ENCODE results near the gene PRKAR1B. TPM values are rescaled to one million over a fixed set of nuclear protein-coding genes. Genes with fewer than 3 reads are reported as not detected.

PRKAR1B gene
- total and polyA plus RNA-seq, 7 experiments from 2014 or later, result 16.1 to 51.4 (median 28.7) TPM

DNA sequence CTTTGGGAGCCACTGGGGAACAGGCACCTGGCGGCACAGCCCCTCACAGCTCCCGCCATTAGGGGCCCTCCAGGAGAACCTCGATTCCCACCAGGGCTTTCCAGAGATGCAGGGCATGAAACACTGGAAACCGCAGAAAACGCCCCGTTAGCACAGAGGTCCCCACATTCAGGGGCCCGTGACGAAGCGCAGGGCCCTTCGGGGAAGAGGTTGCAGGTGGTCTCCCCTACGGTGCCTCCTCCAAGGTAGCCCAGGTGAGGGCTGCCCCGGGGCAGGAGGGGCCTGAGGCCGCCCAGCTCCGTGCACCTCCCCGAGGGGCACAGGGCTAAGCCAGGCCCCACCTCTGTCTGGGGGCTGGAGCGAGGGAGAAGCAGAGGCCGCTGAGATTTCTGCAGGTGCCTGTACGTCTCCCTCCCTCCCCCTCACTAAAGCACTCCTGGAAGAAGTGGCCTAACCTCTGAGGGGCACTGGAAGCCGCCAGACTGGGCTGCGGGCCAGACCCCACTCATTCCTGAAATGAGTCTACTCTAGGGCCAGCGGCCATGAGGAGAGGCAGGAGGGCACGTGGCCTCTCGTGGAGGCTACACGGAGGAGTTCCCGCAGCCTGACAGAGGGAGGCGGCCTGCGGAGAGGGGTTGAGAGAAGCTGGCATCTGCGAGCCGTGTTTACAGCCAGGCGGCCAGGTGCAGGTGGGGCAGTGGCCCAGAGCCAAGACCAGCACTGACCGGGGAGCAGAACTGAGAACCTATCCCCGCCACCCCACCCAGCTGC, 214.4 kb downstream of the PRKAR1B start:
- no peak overlapping the region for H3K4me3 ChIP-seq (ENCODE audit: low read length)
- no peak overlapping the region for H3K4me3 Mint-ChIP-seq
- H3K36me3 Mint-ChIP-seq, result no peaks in the 10 kb centered on the region
- H3K27me3 Mint-ChIP-seq, result peaks cover 15 to 23% (median 20%) of the 10 kb centered on the region in 5 donors
- DNase-seq (peak in 1 of 9 donors; percentile 6), ATAC-seq (peak; percentile 26)
- H3K9me3 Mint-ChIP-seq, result no peaks in the 10 kb centered on the region
- ChIA-PET POLR2A (no interaction called here), CTCF (no interaction called here)
- no peaks in the 10 kb centered on the region for H3K9me3 ChIP-seq (ENCODE audit: control insufficient read depth in 2 of 3, low read length in 3 of 3)
- no peak overlapping the region for H3K27ac ChIP-seq (ENCODE audit: low read depth, low read length)
- intact Hi-C loops (cut with micrococcal nuclease), result loop anchor here in 1 of 2 donors (10.0 kb wide), 1 partner anchor 178 kb away; no protein-coding TSS in a partner anchor
- H3K36me3 ChIP-seq (ENCODE audit: control insufficient read depth in 2 of 3, insufficient read depth in 3 of 3, low read length in 3 of 3), result no peaks in the 10 kb centered on the region
- no peak overlapping the region for H3K27ac Mint-ChIP-seq
- H3K4me1 ChIP-seq (ENCODE audit: control insufficient read depth in 2 of 2, insufficient read depth in 2 of 2, low read length in 2 of 2), result peaks cover 0 to 3% of the 10 kb centered on the region in 2 donors
- peaks cover 0 to 5% of the 10 kb centered on the region in 2 donors for H3K27me3 ChIP-seq (ENCODE audit: control insufficient read depth in 2 of 2, insufficient read depth in 2 of 2, low read length in 2 of 2)
- H3K4me1 Mint-ChIP-seq, result peaks cover 0 to 9% (median 5%) of the 10 kb centered on the region in 7 donors

DNA sequence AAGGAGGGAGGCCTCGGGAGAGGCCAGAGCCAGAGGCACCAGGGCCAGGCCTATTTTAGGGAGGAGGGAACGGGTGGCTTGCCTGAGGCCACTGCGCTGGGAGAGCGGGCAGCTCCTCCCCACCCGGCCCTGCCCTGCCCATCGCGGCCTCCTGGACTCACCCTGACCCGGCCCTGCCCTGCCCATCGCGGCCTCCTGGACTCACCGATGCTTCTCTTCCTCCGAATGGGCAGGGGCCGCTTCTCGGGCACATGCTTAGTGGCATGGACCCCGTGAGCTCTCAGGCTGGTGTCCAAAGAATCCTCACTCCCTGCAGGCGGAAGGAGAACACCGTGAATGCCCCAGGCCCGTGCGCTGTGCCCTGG, 215.0 kb downstream of the PRKAR1B start:
- ATAC-seq (no peak), DNase-seq (peak in 1 of 9 donors; percentile 4)
- Histone ChIP-seq H3K9me3 (ENCODE audit: control insufficient read depth in 2 of 3, low read length in 3 of 3) (no peaks in the 10 kb centered on the region), H3K4me3 (ENCODE audit: low read length) (no peak overlapping the region), H3K4me1 (ENCODE audit: control insufficient read depth in 2 of 2, insufficient read depth in 2 of 2, low read length in 2 of 2) (no peaks in the 10 kb centered on the region), H3K27me3 (ENCODE audit: control insufficient read depth in 2 of 2, insufficient read depth in 2 of 2, low read length in 2 of 2) (peaks cover 0 to 4% of the 10 kb centered on the region in 2 donors), H3K36me3 (ENCODE audit: control insufficient read depth in 2 of 3, insufficient read depth in 3 of 3, low read length in 3 of 3) (no peaks in the 10 kb centered on the region), H3K27ac (ENCODE audit: low read depth, low read length) (no peak overlapping the region)
- Mint-ChIP-seq H3K27me3 (peaks cover 13 to 20% (median 17%) of the 10 kb centered on the region in 5 donors), H3K4me1 (peaks cover 0 to 7% (median 3%) of the 10 kb centered on the region in 7 donors), H3K4me3 (no peak overlapping the region), H3K27ac (no peak overlapping the region), H3K36me3 (no peaks in the 10 kb centered on the region), H3K9me3 (no peaks in the 10 kb centered on the region)
- ChIA-PET POLR2A (no interaction called here), CTCF (no interaction called here)
- intact Hi-C loops (cut with micrococcal nuclease), result loop anchor here in 1 of 2 donors (10.0 kb wide), 1 partner anchor 177 kb away; no protein-coding TSS in a partner anchor

DNA sequence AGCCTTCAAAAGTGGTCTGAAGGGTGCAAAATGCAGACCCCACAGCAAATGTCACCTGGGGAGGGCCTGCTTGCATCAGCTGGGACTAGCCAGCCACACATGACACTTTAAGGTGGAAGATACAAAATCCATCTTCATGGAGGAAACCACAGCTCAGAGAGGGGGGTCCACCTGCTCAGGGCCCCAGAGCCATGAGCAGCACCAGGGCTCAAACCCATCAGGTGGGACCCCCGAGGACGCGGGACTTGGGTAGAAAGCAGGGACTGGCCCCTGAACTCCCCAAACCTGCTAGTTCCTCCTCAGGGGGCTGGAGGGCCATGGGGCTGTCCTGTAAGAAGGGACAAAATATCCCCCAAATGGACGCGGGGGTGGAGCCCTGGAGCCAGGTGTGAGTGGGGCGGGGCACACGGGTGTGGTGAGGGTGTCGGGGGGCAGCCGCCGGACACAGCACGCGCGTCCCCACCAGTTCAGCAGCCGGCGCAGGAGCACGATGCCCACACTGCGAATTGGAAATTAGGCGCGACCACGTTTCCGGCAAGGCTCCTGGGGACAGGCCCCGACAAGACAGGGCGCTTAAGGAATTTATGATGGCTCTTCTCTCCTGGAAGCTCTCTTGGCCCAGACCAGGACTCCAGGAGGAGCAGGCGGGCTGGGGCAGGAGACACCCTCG, 215.5 kb downstream of the PRKAR1B start:
- H3K9me3 ChIP-seq (ENCODE audit: control insufficient read depth in 2 of 3, low read length in 3 of 3), result no peaks in the 10 kb centered on the region
- ATAC-seq, result no peak
- peak in 1 of 9 donors; percentile 4 for DNase-seq
- Mint-ChIP-seq H3K9me3 (no peaks in the 10 kb centered on the region), H3K27me3 (peaks cover 13 to 20% (median 17%) of the 10 kb centered on the region in 5 donors), H3K36me3 (no peaks in the 10 kb centered on the region), H3K4me3 (no peak overlapping the region), H3K27ac (no peak overlapping the region), H3K4me1 (peaks cover 0 to 7% (median 3%) of the 10 kb centered on the region in 7 donors)
- no peaks in the 10 kb centered on the region for H3K36me3 ChIP-seq (ENCODE audit: control insufficient read depth in 2 of 3, insufficient read depth in 3 of 3, low read length in 3 of 3)
- H3K27me3 ChIP-seq (ENCODE audit: control insufficient read depth in 2 of 2, insufficient read depth in 2 of 2, low read length in 2 of 2), result peaks cover 0 to 4% of the 10 kb centered on the region in 2 donors
- CTCF ChIA-PET, result no interaction called here
- no peaks in the 10 kb centered on the region for H3K4me1 ChIP-seq (ENCODE audit: control insufficient read depth in 2 of 2, insufficient read depth in 2 of 2, low read length in 2 of 2)
- no peak overlapping the region for H3K27ac ChIP-seq (ENCODE audit: low read depth, low read length)
- no peak overlapping the region for H3K4me3 ChIP-seq (ENCODE audit: low read length)
- intact Hi-C loops (cut with micrococcal nuclease), result loop anchor here in 1 of 2 donors (10.0 kb wide), 1 partner anchor 177 kb away; no protein-coding TSS in a partner anchor
- POLR2A ChIA-PET, result no interaction called here

DNA sequence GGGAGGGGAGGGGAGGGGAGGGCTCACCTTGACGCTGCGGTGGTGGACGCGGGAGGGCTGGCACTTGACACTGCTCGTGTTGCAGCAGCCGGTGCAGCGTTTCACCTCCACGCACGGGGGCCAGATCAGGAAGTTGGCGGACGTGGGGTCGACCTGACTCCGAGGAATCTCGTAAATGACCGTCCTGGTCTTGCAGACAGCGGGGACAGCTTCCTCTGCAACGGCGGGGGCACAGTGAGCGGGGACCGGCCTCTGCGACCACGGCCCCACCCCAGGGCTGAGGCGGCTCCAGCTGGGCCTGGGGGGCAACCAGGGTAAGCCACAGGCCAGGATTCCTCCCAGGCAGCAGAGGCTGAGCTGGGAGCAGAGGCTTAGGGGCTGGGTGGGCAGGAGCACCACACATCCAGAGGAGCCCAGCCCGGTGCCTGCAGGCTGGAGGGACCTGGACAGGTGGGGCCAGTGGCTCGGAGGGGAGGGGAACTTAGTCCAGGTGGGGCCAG, 216.2 kb downstream of the PRKAR1B start:
- H3K9me3 Mint-ChIP-seq, result no peaks in the 10 kb centered on the region
- ChIA-PET CTCF (no interaction called here), POLR2A (no interaction called here)
- no peak overlapping the region for H3K27ac Mint-ChIP-seq
- Histone ChIP-seq H3K4me1 (ENCODE audit: control insufficient read depth in 2 of 2, insufficient read depth in 2 of 2, low read length in 2 of 2) (no peaks in the 10 kb centered on the region), H3K27ac (ENCODE audit: low read depth, low read length) (no peak overlapping the region), H3K27me3 (ENCODE audit: control insufficient read depth in 2 of 2, insufficient read depth in 2 of 2, low read length in 2 of 2) (peaks cover 0 to 4% of the 10 kb centered on the region in 2 donors), H3K36me3 (ENCODE audit: control insufficient read depth in 2 of 3, insufficient read depth in 3 of 3, low read length in 3 of 3) (no peaks in the 10 kb centered on the region), H3K4me3 (ENCODE audit: low read length) (no peak overlapping the region), H3K9me3 (ENCODE audit: control insufficient read depth in 2 of 3, low read length in 3 of 3) (no peaks in the 10 kb centered on the region)
- H3K36me3 Mint-ChIP-seq, result no peaks in the 10 kb centered on the region
- intact Hi-C loops (cut with micrococcal nuclease), result loop anchor here in 1 of 2 donors (10.0 kb wide), 1 partner anchor 176 kb away; no protein-coding TSS in a partner anchor
- ATAC-seq (no peak), DNase-seq (peak in 1 of 9 donors; percentile 4)
- H3K27me3 Mint-ChIP-seq, result peaks cover 6 to 16% (median 12%) of the 10 kb centered on the region in 5 donors
- H3K4me3 Mint-ChIP-seq, result no peak overlapping the region
- H3K4me1 Mint-ChIP-seq, result no peaks in the 10 kb centered on the region

DNA sequence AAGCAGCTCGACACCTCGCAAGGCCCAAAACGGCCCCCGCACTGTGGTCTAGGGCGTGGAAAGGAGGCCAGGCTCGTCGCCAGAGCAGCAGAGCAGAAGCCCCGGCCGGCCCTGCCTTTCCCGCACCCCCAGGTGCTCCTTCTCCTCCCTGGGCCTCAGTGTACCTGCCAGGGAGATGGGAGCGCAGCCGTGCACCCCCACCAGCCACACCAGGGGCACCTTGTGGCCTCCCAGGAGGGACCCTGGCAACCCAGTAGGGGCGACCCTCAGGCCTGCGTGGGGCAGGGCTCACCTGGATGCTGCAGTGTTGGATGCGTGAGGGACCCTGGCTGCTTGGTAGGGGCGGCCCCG, 217.0 kb downstream of the PRKAR1B start:
- Histone ChIP-seq H3K9me3 (ENCODE audit: control insufficient read depth in 2 of 3, low read length in 3 of 3) (no peaks in the 10 kb centered on the region), H3K4me3 (ENCODE audit: low read length) (no peak overlapping the region), H3K4me1 (ENCODE audit: control insufficient read depth in 2 of 2, insufficient read depth in 2 of 2, low read length in 2 of 2) (no peaks in the 10 kb centered on the region), H3K36me3 (ENCODE audit: control insufficient read depth in 2 of 3, insufficient read depth in 3 of 3, low read length in 3 of 3) (no peaks in the 10 kb centered on the region), H3K27me3 (ENCODE audit: control insufficient read depth in 2 of 2, insufficient read depth in 2 of 2, low read length in 2 of 2) (no peaks in the 10 kb centered on the region), H3K27ac (ENCODE audit: low read depth, low read length) (no peak overlapping the region)
- Mint-ChIP-seq H3K27ac (no peak overlapping the region), H3K36me3 (no peaks in the 10 kb centered on the region), H3K27me3 (peaks cover 4 to 11% (median 6%) of the 10 kb centered on the region in 5 donors), H3K9me3 (no peaks in the 10 kb centered on the region), H3K4me3 (no peak overlapping the region), H3K4me1 (no peaks in the 10 kb centered on the region)
- ATAC-seq (no peak), DNase-seq (peak in 1 of 9 donors; percentile 5)
- ChIA-PET CTCF (no interaction called here), POLR2A (no interaction called here)
- intact Hi-C loops (cut with micrococcal nuclease), result loop anchor here in 1 of 2 donors (10.0 kb wide), 1 partner anchor 175 kb away; no protein-coding TSS in a partner anchor

DNA sequence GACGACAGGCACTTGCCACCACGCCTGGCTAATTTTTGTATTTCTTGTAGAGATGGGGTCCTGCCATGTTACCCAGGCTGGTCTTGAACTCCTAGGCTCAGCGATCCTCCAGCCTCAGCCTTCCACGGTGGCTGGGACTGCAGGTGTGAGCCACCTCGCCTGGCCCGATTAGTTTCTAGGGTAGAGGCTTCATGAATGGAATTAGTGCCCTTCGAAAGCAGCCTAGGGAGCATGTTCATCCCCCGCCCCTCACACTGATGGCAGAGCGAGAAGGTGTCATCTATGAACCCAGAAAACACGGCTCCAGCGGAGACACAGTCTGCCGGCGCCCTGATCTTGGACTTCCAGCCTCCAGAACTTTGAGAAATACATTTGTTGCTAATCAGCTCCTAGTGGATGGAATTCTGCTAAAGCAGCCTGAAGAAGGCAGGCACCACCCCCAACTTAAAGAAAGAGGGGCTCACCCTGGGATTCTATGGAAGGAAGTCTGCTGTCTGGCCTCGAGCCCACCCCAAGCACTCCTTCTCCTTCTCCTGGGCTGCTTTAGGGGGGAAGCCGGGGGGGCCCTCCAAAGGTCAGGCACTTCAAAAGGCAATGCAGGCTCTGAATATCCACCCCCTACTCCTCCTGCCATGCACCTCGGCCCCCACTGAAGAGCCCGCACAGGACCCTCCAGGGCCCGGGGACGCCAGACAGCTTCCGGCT, 217.5 kb downstream of the PRKAR1B start:
- no peaks in the 10 kb centered on the region for H3K36me3 ChIP-seq (ENCODE audit: control insufficient read depth in 2 of 3, insufficient read depth in 3 of 3, low read length in 3 of 3)
- H3K36me3 Mint-ChIP-seq, result no peaks in the 10 kb centered on the region
- intact Hi-C loops (cut with micrococcal nuclease), result loop anchor here in 1 of 2 donors (10.0 kb wide), 1 partner anchor 175 kb away; no protein-coding TSS in a partner anchor
- DNase-seq, result peak in 1 of 9 donors; percentile 2
- peaks cover 0 to 7% (median 6%) of the 10 kb centered on the region in 5 donors for H3K27me3 Mint-ChIP-seq
- H3K4me3 Mint-ChIP-seq, result no peak overlapping the region
- no peaks in the 10 kb centered on the region for H3K4me1 ChIP-seq (ENCODE audit: control insufficient read depth in 2 of 2, insufficient read depth in 2 of 2, low read length in 2 of 2)
- no peaks in the 10 kb centered on the region for H3K27me3 ChIP-seq (ENCODE audit: control insufficient read depth in 2 of 2, insufficient read depth in 2 of 2, low read length in 2 of 2)
- H3K27ac ChIP-seq (ENCODE audit: low read depth, low read length), result no peak overlapping the region
- no peak overlapping the region for H3K27ac Mint-ChIP-seq
- POLR2A ChIA-PET, result no interaction called here
- no peaks in the 10 kb centered on the region for H3K9me3 ChIP-seq (ENCODE audit: control insufficient read depth in 2 of 3, low read length in 3 of 3)
- CTCF ChIA-PET, result no interaction called here
- no peaks in the 10 kb centered on the region for H3K9me3 Mint-ChIP-seq
- ATAC-seq, result no peak
- H3K4me3 ChIP-seq (ENCODE audit: low read length), result no peak overlapping the region
- no peaks in the 10 kb centered on the region for H3K4me1 Mint-ChIP-seq

Data from naive thymus-derived CD4-positive, alpha-beta T cell (primary cell).